Measurements from ENCODE around the gene IRS2. TPM values are rescaled to one million over a fixed set of nuclear protein-coding genes. Genes with fewer than 3 reads are reported as not detected.
"Not testable (repeated sequence)": the region's sequence is repeated elsewhere in the genome, so short reads cannot be mapped to it uniquely, and the experiment has no call there.

The IRS2 gene
- total RNA-seq, 6 experiments from 2014 or later, result 8.8 to 26.0 (median 17.5) TPM

DNA sequence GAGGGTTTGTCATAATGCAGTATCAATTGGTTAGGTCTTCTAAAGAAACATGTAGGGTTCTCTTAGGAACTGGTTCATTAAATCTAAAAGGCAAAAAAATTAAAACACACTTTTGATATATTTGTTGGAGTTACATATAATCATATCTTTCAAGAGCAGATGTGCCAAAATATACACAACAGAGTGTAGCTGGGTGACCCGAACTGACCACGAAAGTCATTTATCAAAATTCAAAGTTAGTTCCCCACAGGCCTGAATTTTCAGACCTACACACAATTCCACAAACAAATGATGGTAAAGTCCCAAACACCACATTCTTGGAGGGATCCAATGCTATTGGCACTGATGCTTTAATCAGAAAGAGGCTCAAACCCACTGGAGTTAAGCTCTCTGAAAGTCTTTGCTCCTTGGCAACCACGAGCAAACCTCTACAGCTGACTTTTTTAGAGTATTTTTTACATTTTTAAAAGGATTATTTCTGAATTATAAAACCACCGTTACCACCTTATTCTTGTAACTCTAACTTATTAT, 50.9 kb downstream of the IRS2 start:
- no peak for ATAC-seq
- WGBS (ENCODE audit: insufficient coverage, low coverage, low lambda C conversion rate, missing lambda C conversion rate), result 67% methylated on average over 4 of the region's 4 CpGs
- DNase-seq, result no peak

DNA sequence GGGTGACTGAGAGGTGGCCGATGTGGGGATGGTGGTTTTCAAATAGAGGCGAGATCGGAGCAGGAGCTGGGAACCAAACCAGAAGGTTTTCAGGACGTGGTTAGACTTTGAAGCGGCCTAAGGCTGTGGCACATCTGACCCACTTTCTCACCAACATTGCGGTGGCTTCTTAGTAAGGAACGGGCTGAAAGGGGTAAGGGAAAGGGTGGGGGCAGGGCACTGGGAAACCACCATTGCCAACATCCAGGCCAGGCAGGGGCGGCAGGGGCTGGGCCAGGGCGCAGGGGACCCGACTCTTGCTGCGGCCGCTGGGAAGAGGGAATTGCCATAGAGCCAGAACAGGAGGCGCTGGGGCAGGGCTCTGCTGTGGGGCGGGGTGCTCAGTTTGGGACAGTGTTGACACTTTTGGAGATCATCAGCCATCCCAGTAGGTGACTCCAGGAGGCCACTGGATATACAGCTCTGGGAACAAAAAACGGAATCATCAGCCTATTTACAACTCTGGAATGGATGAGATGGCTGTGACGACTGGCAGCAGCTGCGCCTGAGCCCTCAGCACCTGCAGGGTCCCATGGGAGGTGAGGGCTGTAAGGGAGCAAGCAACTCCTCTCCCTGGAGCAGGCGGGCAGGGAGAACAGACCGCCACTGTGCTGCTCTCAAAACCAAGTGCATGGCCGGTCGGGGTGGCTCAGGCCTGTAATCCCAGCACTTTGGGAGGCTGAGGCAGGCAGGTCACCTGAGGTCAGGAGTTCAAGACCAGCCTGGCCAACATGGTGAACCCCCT, 52.2 kb downstream of the IRS2 start:
- no peaks in the 10 kb centered on the region for H3K9me3 ChIP-seq

More for the DNA sequence above, 50.9 kb downstream of the IRS2 start:
- Histone ChIP-seq H3K27ac (no peak overlapping the region), H3K4me1 (no peaks in the 10 kb centered on the region), H3K36me3 (no peaks in the 10 kb centered on the region), H3K9me3 (no peaks in the 10 kb centered on the region), H3K4me3 (no peak overlapping the region), H3K27me3 (no peaks in the 10 kb centered on the region)
- TF ChIP-seq POLR2A (IDR thresholded peaks at IDR 0.05), result no peak
- intact Hi-C loops (cut with DNase I), result no loop called here

DNA sequence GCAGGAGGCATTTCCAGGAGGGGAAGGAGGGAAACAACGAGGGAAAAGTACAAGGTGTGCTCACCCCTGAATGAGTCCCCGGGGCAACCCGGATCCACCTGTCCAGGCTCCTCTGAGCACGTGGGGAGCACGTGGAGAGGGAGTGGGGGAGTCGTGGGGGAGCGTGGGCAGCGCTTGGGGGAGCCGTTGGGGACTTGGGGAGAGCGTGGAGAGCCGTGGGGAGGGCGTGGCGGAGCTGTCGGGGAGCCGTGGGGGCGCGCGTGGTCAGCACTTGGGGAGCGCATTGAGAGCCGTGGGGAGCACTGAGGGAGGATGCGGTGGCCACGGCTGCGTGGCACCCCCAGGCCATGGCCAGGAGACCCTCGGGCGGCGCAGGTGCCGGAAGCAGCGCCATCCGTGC, 52.8 kb downstream of the IRS2 start:
- DNase-seq (no peak), ATAC-seq (peak in 1 of 4 donors; percentile 38)
- no peak for TF ChIP-seq POLR2A (IDR thresholded peaks at IDR 0.05)
- TF ChIP-seq, protein P1, sequence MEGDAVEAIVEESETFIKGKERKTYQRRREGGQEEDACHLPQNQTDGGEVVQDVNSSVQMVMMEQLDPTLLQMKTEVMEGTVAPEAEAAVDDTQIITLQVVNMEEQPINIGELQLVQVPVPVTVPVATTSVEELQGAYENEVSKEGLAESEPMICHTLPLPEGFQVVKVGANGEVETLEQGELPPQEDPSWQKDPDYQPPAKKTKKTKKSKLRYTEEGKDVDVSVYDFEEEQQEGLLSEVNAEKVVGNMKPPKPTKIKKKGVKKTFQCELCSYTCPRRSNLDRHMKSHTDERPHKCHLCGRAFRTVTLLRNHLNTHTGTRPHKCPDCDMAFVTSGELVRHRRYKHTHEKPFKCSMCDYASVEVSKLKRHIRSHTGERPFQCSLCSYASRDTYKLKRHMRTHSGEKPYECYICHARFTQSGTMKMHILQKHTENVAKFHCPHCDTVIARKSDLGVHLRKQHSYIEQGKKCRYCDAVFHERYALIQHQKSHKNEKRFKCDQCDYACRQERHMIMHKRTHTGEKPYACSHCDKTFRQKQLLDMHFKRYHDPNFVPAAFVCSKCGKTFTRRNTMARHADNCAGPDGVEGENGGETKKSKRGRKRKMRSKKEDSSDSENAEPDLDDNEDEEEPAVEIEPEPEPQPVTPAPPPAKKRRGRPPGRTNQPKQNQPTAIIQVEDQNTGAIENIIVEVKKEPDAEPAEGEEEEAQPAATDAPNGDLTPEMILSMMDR (IDR thresholded peaks at IDR 0.05), result no peak
- no peaks in the 10 kb centered on the region for H3K9me3 ChIP-seq
- H3K4me1 ChIP-seq, result no peaks in the 10 kb centered on the region
- no peaks in the 10 kb centered on the region for H3K36me3 ChIP-seq
- no peak overlapping the region for H3K4me3 ChIP-seq
- no peak overlapping the region for H3K27ac ChIP-seq
- no peaks in the 10 kb centered on the region for H3K27me3 ChIP-seq
- whole genome bisulfite sequencing (ENCODE audit: insufficient coverage, low coverage, low lambda C conversion rate, missing lambda C conversion rate), result 79% methylated on average over 8 of the region's 29 CpGs
- intact Hi-C loops (cut with DNase I), result no loop called here

More for the DNA sequence above, 52.2 kb downstream of the IRS2 start:
- WGBS (ENCODE audit: insufficient coverage, low coverage, low lambda C conversion rate, missing lambda C conversion rate), result 89% methylated on average over 7 of the region's 21 CpGs
- TF ChIP-seq, protein P1 (IDR thresholded peaks at IDR 0.05), result no peak
- no peak for TF ChIP-seq POLR2A (IDR thresholded peaks at IDR 0.05)
- ATAC-seq, result peak in 1 of 4 donors; percentile 18
- Histone ChIP-seq H3K36me3 (no peaks in the 10 kb centered on the region), H3K4me1 (no peaks in the 10 kb centered on the region), H3K27me3 (no peaks in the 10 kb centered on the region), H3K4me3 (no peak overlapping the region), H3K27ac (no peak overlapping the region)
- intact Hi-C loops (cut with DNase I), result no loop called here
- no peak for DNase-seq

DNA sequence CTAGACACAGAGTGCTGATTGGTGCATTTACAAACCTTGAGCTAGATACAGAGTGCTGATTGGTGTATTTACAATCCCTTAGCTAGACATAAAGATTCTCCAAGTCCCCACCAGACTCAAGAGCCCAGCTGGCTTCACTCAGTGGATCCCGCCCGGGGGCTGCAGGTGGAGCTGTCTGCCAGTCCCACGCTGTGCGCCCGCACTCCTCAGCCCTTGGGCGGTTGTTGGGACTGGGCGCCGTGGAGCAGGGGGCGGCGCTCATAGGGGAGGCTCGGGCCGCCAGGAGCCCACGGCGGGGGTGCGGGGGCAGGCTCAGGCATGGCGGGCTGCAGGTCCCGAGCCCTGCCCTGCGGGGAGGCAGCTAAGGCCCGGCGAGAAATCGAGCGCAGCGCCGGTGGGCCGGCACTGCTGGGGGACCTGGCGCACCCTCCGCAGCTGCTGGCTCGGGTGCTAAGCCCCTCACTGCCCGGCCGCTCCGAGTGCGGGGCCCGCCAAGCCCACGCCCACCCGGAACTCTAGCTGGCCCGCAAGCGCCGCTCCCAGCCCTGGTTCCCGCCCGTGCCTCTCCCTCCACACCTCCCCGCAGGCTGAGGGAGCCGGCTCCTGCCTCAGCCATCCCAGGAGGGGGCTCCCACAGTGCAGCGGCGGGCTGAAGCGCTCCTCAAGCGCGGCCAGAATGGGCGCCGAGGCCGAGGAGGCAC, 53.8 kb downstream of the IRS2 start:
- H3K27ac ChIP-seq; H3K27me3 ChIP-seq; DNase-seq; intact Hi-C loops (cut with DNase I); H3K4me1 ChIP-seq; H3K36me3 ChIP-seq; H3K4me3 ChIP-seq; H3K9me3 ChIP-seq; ATAC-seq: not testable (repeated sequence)
- 95% methylated on average over 4 of the region's 50 CpGs for WGBS (ENCODE audit: insufficient coverage, low coverage, low lambda C conversion rate, missing lambda C conversion rate)

DNA sequence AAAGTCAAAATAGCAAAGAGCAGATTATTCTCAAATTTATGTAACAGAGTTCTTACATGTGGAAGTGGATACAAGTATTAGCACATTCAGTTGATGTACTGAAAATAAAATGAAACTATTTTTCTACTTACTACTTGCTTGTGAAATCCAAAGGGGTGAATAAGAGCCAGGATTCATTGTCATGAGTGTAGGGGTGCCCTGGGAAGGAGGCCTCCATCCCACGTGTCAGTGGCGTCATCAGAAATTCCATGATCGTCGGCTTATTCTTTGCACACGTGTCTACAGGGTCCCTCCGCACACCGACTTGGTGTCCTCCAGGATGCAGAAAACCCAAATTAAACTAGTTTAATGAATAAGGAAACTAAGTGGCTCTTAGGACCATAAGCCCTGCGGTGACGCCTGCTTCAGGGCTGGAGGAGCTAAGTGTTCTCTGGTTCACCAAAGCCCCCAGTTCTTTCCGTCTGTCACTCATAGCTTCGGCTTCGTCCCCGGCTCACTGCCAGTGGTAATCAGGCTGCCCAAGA, 55.5 kb downstream of the IRS2 start:
- Histone ChIP-seq H3K27ac (no peak overlapping the region), H3K36me3 (no peaks in the 10 kb centered on the region), H3K9me3 (no peaks in the 10 kb centered on the region), H3K4me1 (peaks cover 0 to 2% (median 0%) of the 10 kb centered on the region in 4 donors), H3K4me3 (no peak overlapping the region), H3K27me3 (no peaks in the 10 kb centered on the region)
- no peak for TF ChIP-seq POLR2A (IDR thresholded peaks at IDR 0.05)
- TF ChIP-seq, protein P1 (IDR thresholded peaks at IDR 0.05), result no peak
- DNase-seq (no peak), ATAC-seq (no peak)
- WGBS (ENCODE audit: insufficient coverage, low coverage, low lambda C conversion rate, missing lambda C conversion rate), result 96% methylated on average over 11 of the region's 13 CpGs
- intact Hi-C loops (cut with DNase I), result no loop called here
